Mammary epithelial cell (primary cell): ENCODE measurements around the gene DNAH9.

Experiments used
- CTCF ChIP-seq, 2 donors: IDR thresholded peaks in 1 of 2; conservative IDR thresholded peaks in 1 of 2; 2 replicates each; pipeline ENCODE4 v1.5.1; 2011 to 2012; ENCODE audit warnings: inconsistent platforms in 2 of 2, low read length in 2 of 2, mild to moderate bottlenecking in 2 of 2, control low read depth in 1 of 2, low read depth in 1 of 2; ENCODE audit not compliant: insufficient read depth in 1 of 2; ENCODE audit errors: extremely low read depth in 1 of 2
- EZH2 ChIP-seq: IDR thresholded peaks from 2 replicates; pipeline ENCODE4 v1.6.1; 2012; ENCODE audit warnings: low read length, inconsistent platforms, borderline replicate concordance

- TF ChIP-seq CTCF (conservative IDR thresholded peaks at IDR 0.05 in 1 of 2, IDR thresholded peaks at IDR 0.05 in 1 of 2; ENCODE audit: extremely low read depth in 1 of 2, insufficient read depth in 1 of 2, low read depth in 1 of 2, low read length in 2 of 2), result no peak
- no peak for TF ChIP-seq EZH2
These were observed 276.5 kb downstream of the DNAH9 start for GRCh38 chr17:11874756-11875155.
